CD1c-positive myeloid dendritic cell (primary cell): ENCODE results near the gene FAM72D.
"Not testable (repeated sequence)": the region's sequence is repeated elsewhere in the genome, so short reads cannot be mapped to it uniquely, and the experiment has no call there.

ENCODE experiments used
- DNase-seq: peaks from one replicate; pipeline ENCODE4 v3.0.0-alpha.2; 2016; ENCODE audit errors: extremely low spot score

FAM72D gene

GRCh38 chr1:145095284-145096057, at the start of gene FAM72D, which contains the start of gene SRGAP2B:
FAM72D (plus strand) TSS chr1:145095974; CDS start chr1:145096848, 874 bp downstream.
SRGAP2B (minus strand) TSS chr1:145095328; CDS start chr1:145092901, 2,427 bp downstream.
- DNase-seq: not testable (repeated sequence)

GRCh38 chr1:145047553-145047952, 48.2 kb upstream of the FAM72D start:
- not testable (repeated sequence) for DNase-seq

- not testable (repeated sequence) for DNase-seq
Observed at GRCh38 chr1:145048181-145048856, 47.5 kb upstream of the FAM72D start.

- not testable (repeated sequence) for DNase-seq
Observed at GRCh38 chr1:145052019-145052776, 43.6 kb upstream of the FAM72D start.

GRCh38 chr1:145053428-145053827, 42.3 kb upstream of the FAM72D start:
- not testable (repeated sequence) for DNase-seq

GRCh38 chr1:145055217-145055760, 40.5 kb upstream of the FAM72D start:
- DNase-seq: not testable (repeated sequence)

GRCh38 chr1:145058184-145058583, 37.6 kb upstream of the FAM72D start:
- not testable (repeated sequence) for DNase-seq

- DNase-seq: not testable (repeated sequence)
Observed at GRCh38 chr1:145063285-145063684, 32.5 kb upstream of the FAM72D start.

- DNase-seq: peak; percentile 0
Observed at GRCh38 chr1:145063941-145064648, 31.7 kb upstream of the FAM72D start.

GRCh38 chr1:145065194-145065826, 30.5 kb upstream of the FAM72D start:
- DNase-seq: not testable (repeated sequence)

- DNase-seq: not testable (repeated sequence)
Observed at GRCh38 chr1:145066486-145066885, 29.3 kb upstream of the FAM72D start.

- DNase-seq: not testable (repeated sequence)
Observed at GRCh38 chr1:145071569-145071968, 24.2 kb upstream of the FAM72D start.

- not testable (repeated sequence) for DNase-seq
Observed at GRCh38 chr1:145074021-145074559, 21.7 kb upstream of the FAM72D start.

GRCh38 chr1:145076877-145077276, 18.9 kb upstream of the FAM72D start:
- DNase-seq: not testable (repeated sequence)

GRCh38 chr1:145077872-145078786, 17.6 kb upstream of the FAM72D start:
- not testable (repeated sequence) for DNase-seq

- DNase-seq: not testable (repeated sequence)
Observed at GRCh38 chr1:145078787-145079370, 16.9 kb upstream of the FAM72D start.

GRCh38 chr1:145079737-145080136, 16.0 kb upstream of the FAM72D start:
- DNase-seq: peak; percentile 62

- DNase-seq: peak; percentile 0
Observed at GRCh38 chr1:145080193-145080592, 15.6 kb upstream of the FAM72D start.
